Liver (tissue), 9 donors: ENCODE measurements around the gene ARX. TPM values are rescaled to one million over a fixed set of nuclear protein-coding genes. Genes with fewer than 3 reads are reported as not detected.

ENCODE experiments used
- DNase-seq: peaks from one replicate; pipeline ENCODE4 v3.0.0-alpha.2; 2017; ENCODE audit warnings: low spot score
- H3K27ac ChIP-seq, 2 donors: one replicate each; pipeline ENCODE4 v1.7.0; 2013; ENCODE audit warnings: inconsistent platforms in 2 of 2, low read length in 2 of 2, control low read depth in 1 of 2, low read depth in 1 of 2, mild to moderate bottlenecking in 1 of 2
- H3K27me3 ChIP-seq, 4 donors: one replicate each; pipeline versions ENCODE4 v1.6.1 to v1.7.0; 2013; ENCODE audit warnings: low read length in 3 of 4, inconsistent platforms in 1 of 4, mild to moderate bottlenecking in 1 of 4, moderate library complexity in 1 of 4; ENCODE audit not compliant: control insufficient read depth in 4 of 4, insufficient read depth in 4 of 4
- H3K36me3 ChIP-seq, 4 donors: one replicate each; pipeline versions ENCODE4 v1.6.1 to v1.7.0; 2013; ENCODE audit warnings: low read length in 3 of 4, mild to moderate bottlenecking in 3 of 4, low read depth in 1 of 4, moderate library complexity in 1 of 4; ENCODE audit not compliant: control insufficient read depth in 4 of 4, insufficient read depth in 3 of 4
- H3K4me1 ChIP-seq, 4 donors: one replicate each; pipeline versions ENCODE4 v1.6.1 to v1.7.0; 2013; ENCODE audit warnings: low read length in 3 of 4, mild to moderate bottlenecking in 3 of 4, moderate library complexity in 1 of 4; ENCODE audit not compliant: control insufficient read depth in 4 of 4, insufficient read depth in 4 of 4
- H3K4me3 ChIP-seq, 3 donors: one replicate each; pipeline versions ENCODE4 v1.6.1 to v1.7.0; 2013; ENCODE audit warnings: low read length in 3 of 3, control low read depth in 1 of 3, low read depth in 1 of 3, mild to moderate bottlenecking in 1 of 3
- H3K9ac ChIP-seq, 2 donors: one replicate each; pipeline ENCODE4 v1.7.0; 2013; ENCODE audit warnings: low read length in 2 of 2, mild to moderate bottlenecking in 2 of 2, moderate library complexity in 2 of 2, control low read depth in 1 of 2, low read depth in 1 of 2
- H3K9me3 ChIP-seq, 4 donors: one replicate each; pipeline versions ENCODE4 v1.6.1 to v1.7.0; 2013; ENCODE audit warnings: low read length in 3 of 4; ENCODE audit not compliant: control insufficient read depth in 4 of 4
- ATF3 ChIP-seq: IDR thresholded peaks from 2 replicates; pipeline ENCODE4 v1.6.1; 2016; ENCODE audit warnings: antibody characterized with exemption
- EGR1 ChIP-seq, 2 donors: IDR thresholded peaks; 2 replicates each; pipeline ENCODE4 v1.6.1; 2016 to 2018; ENCODE audit warnings: antibody characterized with exemption in 2 of 2, low read depth in 2 of 2
- FOXA1 ChIP-seq: IDR thresholded peaks from 2 replicates; pipeline ENCODE4 v1.6.1; 2016; ENCODE audit warnings: antibody characterized with exemption
- FOXA2 ChIP-seq: IDR thresholded peaks from 2 replicates; pipeline ENCODE4 v1.6.1; 2016; ENCODE audit warnings: antibody characterized with exemption
- GABPA ChIP-seq, 2 donors: IDR thresholded peaks in 1 of 2; conservative IDR thresholded peaks in 1 of 2; 2 replicates each; pipeline ENCODE4 v1.6.1; 2016; ENCODE audit warnings: antibody characterized with exemption in 2 of 2, mild to moderate bottlenecking in 1 of 2, moderate library complexity in 1 of 2
- HNF4A ChIP-seq, 2 donors: conservative IDR thresholded peaks; 2 replicates each; pipeline ENCODE4 v1.6.1; 2016; ENCODE audit warnings: antibody characterized with exemption in 2 of 2, mild to moderate bottlenecking in 2 of 2
- HNF4G ChIP-seq: IDR thresholded peaks from 2 replicates; pipeline ENCODE4 v1.6.1; 2016; ENCODE audit warnings: antibody characterized with exemption
- JUND ChIP-seq, 2 donors: IDR thresholded peaks; 2 replicates each; pipeline ENCODE4 v1.6.1; 2016; ENCODE audit warnings: antibody characterized with exemption in 2 of 2
- MAX ChIP-seq: IDR thresholded peaks from 2 replicates; pipeline ENCODE4 v1.6.1; 2016; ENCODE audit warnings: antibody characterized with exemption
- NR2F2 ChIP-seq: IDR thresholded peaks from 2 replicates; pipeline ENCODE4 v1.6.1; 2016; ENCODE audit warnings: antibody characterized with exemption
- RAD21 ChIP-seq, 2 donors: IDR thresholded peaks; 2 replicates each; pipeline ENCODE4 v1.6.1; 2016; ENCODE audit warnings: antibody characterized with exemption in 2 of 2, mild to moderate bottlenecking in 2 of 2
- RXRA ChIP-seq, 2 donors: IDR thresholded peaks; 2 replicates each; pipeline ENCODE4 v1.6.1; 2017 to 2018; ENCODE audit warnings: antibody characterized with exemption in 2 of 2, mild to moderate bottlenecking in 1 of 2
- SP1 ChIP-seq: IDR thresholded peaks from 2 replicates; pipeline ENCODE4 v1.6.1; 2018; ENCODE audit warnings: antibody characterized with exemption, mild to moderate bottlenecking
- TAF1 ChIP-seq: conservative IDR thresholded peaks from 2 replicates; pipeline ENCODE4 v1.6.1; 2016; ENCODE audit warnings: antibody characterized with exemption, mild to moderate bottlenecking
- YY1 ChIP-seq: IDR thresholded peaks from 2 replicates; pipeline ENCODE4 v1.6.1; 2016; ENCODE audit warnings: antibody characterized with exemption, mild to moderate bottlenecking
- ZBTB33 ChIP-seq: IDR thresholded peaks from 2 replicates; pipeline ENCODE4 v1.6.1; 2016; ENCODE audit warnings: antibody characterized with exemption
- WGBS: extraction: QIAGEN DNeasy Blood & Tissue Kit; methylation state at CpG from one replicate; pipeline ENCODE4 v1.1.7; 2013; 5-methylcytosine and 5-hydroxymethylcytosine counted together
- polyA plus RNA-seq, 2 donors: library from polyadenylated mRNA; stranded (reverse) in 1 of 2; unstranded in 1 of 2; fragments of 200-250 nt in 1 of 2; fragments of >200 nt in 1 of 2; fragmentation: Nextera tagmentation in 1 of 2; extraction: Ambion mirVana in 1 of 2; gene quantifications; one replicate each; pipeline versions ENCODE4 v1.2.1 to v1.2.3, GENCODE V29; 2013 to 2015
- total RNA-seq, 2 donors: library from RNA; depleted of rRNA; stranded (reverse); fragments of >200 nt; gene quantifications; one replicate each; pipeline ENCODE4 v1.2.3, GENCODE V29; 2014
- TF ChIP-seq, protein P1 (sequence below): fragments of 150-350 bp; IDR thresholded peaks from 2 replicates; pipeline ENCODE4 v1.5.1; 2017; ENCODE audit warnings: improper control_type of control experiment, low read depth, low read length; ENCODE audit not compliant: missing input control
- TF ChIP-seq, protein P2 (sequence below): IDR thresholded peaks from 2 replicates; pipeline ENCODE4 v1.6.1; 2016; ENCODE audit warnings: antibody characterized with exemption, mild to moderate bottlenecking
- donor health status: healthy.
- donor health status: healthy.
- donor health status: healthy.
- donor health status: healthy.
- donor health status: healthy.

The ARX gene
- total and polyA plus RNA-seq, 4 donors, result not detected

GRCh38 chrX:25048178-25048577, 32.4 kb upstream of the ARX start:
- Histone ChIP-seq H3K4me1 (no peaks in the 10 kb centered on the region), H3K36me3 (no peaks in the 10 kb centered on the region), H3K4me3 (no peak overlapping the region), H3K9ac (no peak overlapping the region), H3K9me3 (no peaks in the 10 kb centered on the region), H3K27ac (no peak overlapping the region), H3K27me3 (no peaks in the 10 kb centered on the region)
- 81% methylated on average over 7 of the region's 7 CpGs for WGBS
- no peak for TF ChIP-seq HNF4A (conservative IDR thresholded peaks at IDR 0.05)
- TF ChIP-seq SP1, result no peak
- DNase-seq, result no peak

DNA sequence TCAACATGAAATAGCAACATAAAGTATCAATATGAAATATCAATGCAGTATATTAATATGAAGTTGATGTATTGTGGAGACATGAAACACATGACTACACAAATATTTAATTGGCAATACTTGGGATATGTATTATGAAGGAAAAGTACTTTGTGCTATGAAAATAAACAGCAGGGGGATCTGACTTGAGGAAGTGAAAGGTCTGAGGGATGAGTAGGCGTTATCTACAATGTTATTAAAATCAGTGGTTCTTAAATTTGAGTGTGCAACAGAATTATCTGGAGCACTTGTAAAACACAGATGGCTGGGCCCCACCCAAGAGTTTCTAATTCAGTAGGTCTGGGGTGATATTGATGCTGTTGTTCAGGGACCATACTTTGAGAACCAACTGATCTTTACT, 27.4 kb upstream of the ARX start:
- Histone ChIP-seq H3K36me3 (no peaks in the 10 kb centered on the region), H3K4me3 (no peak overlapping the region), H3K9ac (no peak overlapping the region), H3K27me3 (no peaks in the 10 kb centered on the region), H3K4me1 (no peaks in the 10 kb centered on the region), H3K27ac (no peak overlapping the region), H3K9me3 (no peaks in the 10 kb centered on the region)
- DNase-seq, result no peak
- TF ChIP-seq YY1 (no peak), JUND (IDR thresholded peaks at IDR 0.05) (no peak), RXRA (IDR thresholded peaks at IDR 0.05) (no peak), FOXA2 (no peak), SP1 (no peak), HNF4G (no peak), RAD21 (IDR thresholded peaks at IDR 0.05) (no peak), ATF3 (no peak), NR2F2 (no peak), FOXA1 (no peak), ZBTB33 (no peak), MAX (no peak), GABPA (IDR thresholded peaks at IDR 0.05 in 1 of 2, conservative IDR thresholded peaks at IDR 0.05 in 1 of 2) (no peak), EGR1 (IDR thresholded peaks at IDR 0.05; ENCODE audit: low read depth in 2 of 2) (no peak), HNF4A (conservative IDR thresholded peaks at IDR 0.05) (no peak), TAF1 (no peak)
- TF ChIP-seq, protein P1, sequence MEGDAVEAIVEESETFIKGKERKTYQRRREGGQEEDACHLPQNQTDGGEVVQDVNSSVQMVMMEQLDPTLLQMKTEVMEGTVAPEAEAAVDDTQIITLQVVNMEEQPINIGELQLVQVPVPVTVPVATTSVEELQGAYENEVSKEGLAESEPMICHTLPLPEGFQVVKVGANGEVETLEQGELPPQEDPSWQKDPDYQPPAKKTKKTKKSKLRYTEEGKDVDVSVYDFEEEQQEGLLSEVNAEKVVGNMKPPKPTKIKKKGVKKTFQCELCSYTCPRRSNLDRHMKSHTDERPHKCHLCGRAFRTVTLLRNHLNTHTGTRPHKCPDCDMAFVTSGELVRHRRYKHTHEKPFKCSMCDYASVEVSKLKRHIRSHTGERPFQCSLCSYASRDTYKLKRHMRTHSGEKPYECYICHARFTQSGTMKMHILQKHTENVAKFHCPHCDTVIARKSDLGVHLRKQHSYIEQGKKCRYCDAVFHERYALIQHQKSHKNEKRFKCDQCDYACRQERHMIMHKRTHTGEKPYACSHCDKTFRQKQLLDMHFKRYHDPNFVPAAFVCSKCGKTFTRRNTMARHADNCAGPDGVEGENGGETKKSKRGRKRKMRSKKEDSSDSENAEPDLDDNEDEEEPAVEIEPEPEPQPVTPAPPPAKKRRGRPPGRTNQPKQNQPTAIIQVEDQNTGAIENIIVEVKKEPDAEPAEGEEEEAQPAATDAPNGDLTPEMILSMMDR, result no peak
- TF ChIP-seq, protein P2, sequence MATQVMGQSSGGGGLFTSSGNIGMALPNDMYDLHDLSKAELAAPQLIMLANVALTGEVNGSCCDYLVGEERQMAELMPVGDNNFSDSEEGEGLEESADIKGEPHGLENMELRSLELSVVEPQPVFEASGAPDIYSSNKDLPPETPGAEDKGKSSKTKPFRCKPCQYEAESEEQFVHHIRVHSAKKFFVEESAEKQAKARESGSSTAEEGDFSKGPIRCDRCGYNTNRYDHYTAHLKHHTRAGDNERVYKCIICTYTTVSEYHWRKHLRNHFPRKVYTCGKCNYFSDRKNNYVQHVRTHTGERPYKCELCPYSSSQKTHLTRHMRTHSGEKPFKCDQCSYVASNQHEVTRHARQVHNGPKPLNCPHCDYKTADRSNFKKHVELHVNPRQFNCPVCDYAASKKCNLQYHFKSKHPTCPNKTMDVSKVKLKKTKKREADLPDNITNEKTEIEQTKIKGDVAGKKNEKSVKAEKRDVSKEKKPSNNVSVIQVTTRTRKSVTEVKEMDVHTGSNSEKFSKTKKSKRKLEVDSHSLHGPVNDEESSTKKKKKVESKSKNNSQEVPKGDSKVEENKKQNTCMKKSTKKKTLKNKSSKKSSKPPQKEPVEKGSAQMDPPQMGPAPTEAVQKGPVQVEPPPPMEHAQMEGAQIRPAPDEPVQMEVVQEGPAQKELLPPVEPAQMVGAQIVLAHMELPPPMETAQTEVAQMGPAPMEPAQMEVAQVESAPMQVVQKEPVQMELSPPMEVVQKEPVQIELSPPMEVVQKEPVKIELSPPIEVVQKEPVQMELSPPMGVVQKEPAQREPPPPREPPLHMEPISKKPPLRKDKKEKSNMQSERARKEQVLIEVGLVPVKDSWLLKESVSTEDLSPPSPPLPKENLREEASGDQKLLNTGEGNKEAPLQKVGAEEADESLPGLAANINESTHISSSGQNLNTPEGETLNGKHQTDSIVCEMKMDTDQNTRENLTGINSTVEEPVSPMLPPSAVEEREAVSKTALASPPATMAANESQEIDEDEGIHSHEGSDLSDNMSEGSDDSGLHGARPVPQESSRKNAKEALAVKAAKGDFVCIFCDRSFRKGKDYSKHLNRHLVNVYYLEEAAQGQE, result no peak
- 78% methylated on average over 1 of the region's 1 CpG for WGBS
